GM18951 (cell line): Measurements from ENCODE around the gene PRKAG2.

Experiments
- POLR2A ChIP-seq: IDR thresholded peaks from 4 replicates; pipeline ENCODE4 v1.6.1; 2011; ENCODE audit warnings: mild to moderate bottlenecking; ENCODE audit not compliant: insufficient read length, insufficient read depth; ENCODE audit errors: extremely low read depth
- in situ Hi-C: fragments of 300-500 bp; cut with MboI; formaldehyde crosslinking; loops from one replicate; pipeline ENCODE4 v1.12.0; 2022; ENCODE audit warnings: low sequenced_read_pairs, mixed read lengths, inconsistent platforms; ENCODE audit not compliant: unreplicated experiment

The PRKAG2 gene

GRCh38 chr7:151705636-151706276, 171.2 kb downstream of the PRKAG2 start:
- in situ Hi-C loops, result no loop called here
- no peak for TF ChIP-seq POLR2A

DNA sequence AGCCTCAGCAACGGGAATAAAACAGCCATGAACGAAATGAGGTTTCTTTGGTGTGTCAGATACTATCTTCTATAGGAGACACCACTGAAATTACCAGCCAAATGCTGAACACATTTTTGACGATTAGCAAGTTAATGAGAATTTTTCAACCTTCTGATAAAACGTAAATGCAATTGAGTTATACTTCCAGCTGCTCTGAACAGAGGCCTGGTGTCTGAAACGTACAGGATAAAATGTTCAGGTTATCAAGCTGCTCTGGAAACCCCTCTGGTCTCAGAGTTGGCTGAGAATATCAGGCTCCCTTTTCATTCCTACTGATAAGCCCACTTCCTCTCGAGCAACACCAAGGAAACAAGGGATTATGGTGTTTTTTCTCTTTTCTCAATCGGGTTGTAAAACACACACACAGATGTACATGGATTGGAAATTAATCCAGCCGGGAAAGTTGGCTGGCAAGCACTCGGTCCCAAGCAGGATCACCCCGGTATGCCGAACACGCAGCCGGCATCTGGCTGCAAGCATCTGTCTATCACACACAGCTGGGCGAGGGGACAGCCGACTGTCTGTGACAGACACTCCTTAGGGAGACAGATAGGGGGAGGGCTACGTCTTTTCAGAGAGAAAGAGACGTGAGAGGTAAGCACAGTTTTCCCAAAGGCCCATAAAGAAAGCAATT, 171.8 kb downstream of the PRKAG2 start:
- in situ Hi-C loops, result no loop called here
- TF ChIP-seq POLR2A, result no peak

GRCh38 chr7:151704299-151704959, 172.5 kb downstream of the PRKAG2 start:
- in situ Hi-C loops, result no loop called here

GRCh38 chr7:151702961-151703360, 174.0 kb downstream of the PRKAG2 start:
- no peak for TF ChIP-seq POLR2A
- in situ Hi-C loops, result no loop called here

More at GRCh38 chr7:151704299-151704959, 172.5 kb downstream of the PRKAG2 start:
- TF ChIP-seq POLR2A, result no peak

DNA sequence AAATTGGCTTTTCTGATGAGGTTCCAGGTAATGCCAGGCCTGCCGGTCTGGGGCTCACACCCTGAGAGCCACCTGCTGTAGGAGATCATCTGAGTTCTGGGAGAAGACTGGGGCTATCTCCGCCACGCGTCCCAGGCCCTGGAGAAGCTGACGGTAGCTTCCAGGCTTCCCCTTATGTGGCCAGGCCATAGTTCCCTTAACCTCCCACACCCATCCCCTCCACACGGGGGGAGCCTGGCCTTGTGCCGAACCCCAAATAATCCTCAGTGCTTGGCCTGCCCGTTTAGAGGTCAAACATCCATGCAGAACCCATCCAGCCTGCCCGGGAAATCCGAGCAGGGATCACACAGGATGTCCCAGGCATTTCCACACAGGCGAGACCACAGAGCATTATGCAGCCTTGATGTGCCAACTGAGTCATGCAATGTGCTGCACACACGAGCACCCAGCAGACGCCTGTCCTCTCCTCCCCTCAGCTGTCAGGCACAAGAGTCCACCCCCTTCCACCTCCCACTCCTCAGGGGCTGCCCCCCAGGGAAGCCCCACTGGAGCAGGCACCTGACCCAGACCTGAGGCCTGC, 176.2 kb downstream of the PRKAG2 start:
- TF ChIP-seq POLR2A, result no peak
- in situ Hi-C loops, result no loop called here

GRCh38 chr7:151699928-151700319, 177.0 kb downstream of the PRKAG2 start:
- no peak for TF ChIP-seq POLR2A
- in situ Hi-C loops, result no loop called here

DNA sequence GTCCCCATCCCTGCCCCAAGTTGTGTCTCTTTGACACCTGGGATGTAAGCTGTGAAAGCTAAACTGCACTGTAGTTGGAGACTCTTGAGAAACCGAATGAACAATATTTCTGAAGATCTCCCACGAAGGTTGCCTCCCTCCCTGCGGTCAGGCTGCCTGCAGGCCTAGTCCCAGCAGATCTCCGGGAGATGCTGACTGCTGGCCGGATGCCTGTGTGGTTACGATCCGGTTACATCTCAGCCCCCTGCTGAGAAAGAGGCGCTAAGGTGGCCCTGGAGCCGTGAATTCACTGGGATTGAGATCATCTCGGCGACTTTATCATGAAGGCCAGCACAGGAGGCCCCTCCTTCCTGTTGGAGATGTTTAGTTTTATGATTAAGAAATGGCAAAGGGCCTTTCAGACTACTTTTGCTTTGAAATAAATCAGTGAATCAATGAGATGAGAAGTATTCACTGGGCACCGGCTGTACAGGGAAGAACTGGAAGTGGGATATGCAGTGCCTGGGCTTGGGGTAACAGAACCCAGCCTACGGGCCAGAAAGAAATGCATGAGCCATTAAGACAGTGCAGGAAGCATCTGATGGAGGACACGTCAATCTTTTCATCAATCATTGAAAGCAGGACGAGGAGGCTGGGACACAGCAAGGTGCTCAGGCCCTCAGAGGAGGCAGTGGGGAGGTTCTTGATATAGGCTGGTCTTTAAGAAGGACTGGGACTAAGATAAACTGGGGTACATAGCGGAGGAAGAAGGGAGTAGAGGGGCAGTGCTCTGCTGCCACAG, 177.6 kb downstream of the PRKAG2 start:
- TF ChIP-seq POLR2A, result no peak
- in situ Hi-C loops, result no loop called here

DNA sequence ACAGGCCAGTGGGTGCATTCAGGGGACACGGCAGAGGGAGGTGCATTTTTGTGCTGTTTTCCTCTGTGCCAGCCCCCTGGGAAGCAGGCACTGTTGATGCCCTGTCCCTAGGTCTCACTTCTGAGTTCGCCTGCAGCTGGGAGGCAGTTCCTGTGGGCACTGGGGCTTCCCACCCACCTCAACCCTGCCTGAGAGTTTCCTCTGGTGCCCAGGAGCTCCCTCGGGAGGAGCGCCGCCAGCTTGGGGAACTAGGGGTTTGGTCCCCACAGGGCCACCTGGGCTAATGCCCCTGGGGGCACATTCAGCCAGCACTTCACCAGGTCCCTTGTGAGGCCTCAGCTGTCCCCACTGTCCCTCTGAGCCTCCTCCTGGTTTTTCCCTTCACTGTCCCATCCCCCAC, 179.0 kb downstream of the PRKAG2 start:
- in situ Hi-C loops, result no loop called here
- TF ChIP-seq POLR2A, result no peak

GRCh38 chr7:151697515-151697895, 179.4 kb downstream of the PRKAG2 start:
- TF ChIP-seq POLR2A, result no peak
- in situ Hi-C loops, result no loop called here

GRCh38 chr7:151696721-151697514, 180.0 kb downstream of the PRKAG2 start:
- in situ Hi-C loops, result no loop called here
- TF ChIP-seq POLR2A, result no peak

GRCh38 chr7:151695951-151696541, 180.9 kb downstream of the PRKAG2 start:
- no peak for TF ChIP-seq POLR2A
- in situ Hi-C loops, result no loop called here
